ENCODE measurements around the gene TMEM17.
"Not testable (repeated sequence)": the region's sequence is repeated elsewhere in the genome, so short reads cannot be mapped to it uniquely, and the experiment has no call there.

TMEM17 gene

DNA sequence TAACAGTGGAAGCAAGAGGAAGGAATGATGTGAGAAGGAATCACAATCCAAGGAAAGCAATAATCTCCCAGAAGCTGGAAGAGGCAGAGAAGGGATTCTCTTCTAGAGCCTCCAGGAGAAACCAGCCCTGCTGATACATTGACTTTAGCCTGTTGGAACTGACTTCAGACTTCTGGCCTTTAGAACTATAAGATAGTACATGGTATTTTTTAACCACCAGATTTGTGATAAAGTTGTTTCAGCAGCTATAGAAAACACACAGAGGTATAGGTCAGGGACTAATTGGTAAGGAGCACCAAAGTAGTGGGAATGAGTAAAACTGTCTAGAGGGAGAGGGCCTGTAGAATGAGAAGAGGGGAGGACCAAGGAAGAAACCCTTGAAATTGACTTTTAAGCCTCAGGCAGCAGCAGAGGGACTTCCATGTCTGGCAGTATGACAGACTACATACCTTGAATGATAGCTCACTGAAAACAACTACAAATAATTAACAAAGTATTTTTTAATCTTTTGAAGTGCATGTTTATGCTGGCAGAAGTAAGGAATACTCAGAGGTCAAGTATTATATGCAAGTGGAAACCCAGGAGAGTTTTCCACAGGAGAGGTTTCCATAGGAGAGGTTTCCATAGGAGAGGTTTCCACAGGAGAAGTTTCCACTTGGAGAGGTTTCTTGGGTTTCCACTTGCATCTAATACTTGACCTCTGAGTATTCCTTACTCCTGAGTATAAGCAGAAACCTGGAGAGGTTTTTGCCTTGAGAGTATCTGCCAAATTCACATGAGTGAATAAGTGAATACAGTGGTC, 33.8 kb upstream of the TMEM17 start:
- TF ChIP-seq, protein P1, sequence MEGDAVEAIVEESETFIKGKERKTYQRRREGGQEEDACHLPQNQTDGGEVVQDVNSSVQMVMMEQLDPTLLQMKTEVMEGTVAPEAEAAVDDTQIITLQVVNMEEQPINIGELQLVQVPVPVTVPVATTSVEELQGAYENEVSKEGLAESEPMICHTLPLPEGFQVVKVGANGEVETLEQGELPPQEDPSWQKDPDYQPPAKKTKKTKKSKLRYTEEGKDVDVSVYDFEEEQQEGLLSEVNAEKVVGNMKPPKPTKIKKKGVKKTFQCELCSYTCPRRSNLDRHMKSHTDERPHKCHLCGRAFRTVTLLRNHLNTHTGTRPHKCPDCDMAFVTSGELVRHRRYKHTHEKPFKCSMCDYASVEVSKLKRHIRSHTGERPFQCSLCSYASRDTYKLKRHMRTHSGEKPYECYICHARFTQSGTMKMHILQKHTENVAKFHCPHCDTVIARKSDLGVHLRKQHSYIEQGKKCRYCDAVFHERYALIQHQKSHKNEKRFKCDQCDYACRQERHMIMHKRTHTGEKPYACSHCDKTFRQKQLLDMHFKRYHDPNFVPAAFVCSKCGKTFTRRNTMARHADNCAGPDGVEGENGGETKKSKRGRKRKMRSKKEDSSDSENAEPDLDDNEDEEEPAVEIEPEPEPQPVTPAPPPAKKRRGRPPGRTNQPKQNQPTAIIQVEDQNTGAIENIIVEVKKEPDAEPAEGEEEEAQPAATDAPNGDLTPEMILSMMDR (IDR thresholded peaks at IDR 0.05; ENCODE audit: low read depth, low read length) = no peak
- DNase-seq (ENCODE audit: low read depth in 2 of 2) = no peak
- H3K4me3 ChIP-seq (replicated peaks in 1 of 2; ENCODE audit: low read depth in 2 of 2, low read length in 2 of 2) = no peak overlapping the region

DNA sequence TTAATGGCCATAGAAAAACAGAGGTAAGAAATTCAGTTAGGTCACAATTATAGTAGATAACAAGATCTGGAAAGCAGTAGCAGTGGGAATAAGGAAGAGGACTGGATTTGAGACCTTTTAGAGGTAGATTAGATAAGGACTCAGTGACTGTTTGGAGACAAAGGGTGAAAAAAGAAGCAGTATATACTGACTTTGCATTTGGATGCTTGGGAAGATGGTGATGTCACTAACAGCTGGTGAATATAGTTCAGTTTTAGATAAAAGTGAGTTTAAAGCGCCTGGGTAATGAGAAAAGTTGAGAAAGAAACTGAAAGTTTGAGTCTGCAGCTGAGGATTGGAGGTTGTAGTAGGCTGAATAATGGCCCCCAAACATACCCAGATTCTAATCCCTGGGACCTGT, 32.8 kb upstream of the TMEM17 start:
- DNase-seq (ENCODE audit: low read depth in 2 of 2) = no peak
- no peak overlapping the region for H3K4me3 ChIP-seq (replicated peaks in 1 of 2; ENCODE audit: low read depth in 2 of 2, low read length in 2 of 2)
- TF ChIP-seq, protein P1 (IDR thresholded peaks at IDR 0.05; ENCODE audit: low read depth, low read length) = no peak

DNA sequence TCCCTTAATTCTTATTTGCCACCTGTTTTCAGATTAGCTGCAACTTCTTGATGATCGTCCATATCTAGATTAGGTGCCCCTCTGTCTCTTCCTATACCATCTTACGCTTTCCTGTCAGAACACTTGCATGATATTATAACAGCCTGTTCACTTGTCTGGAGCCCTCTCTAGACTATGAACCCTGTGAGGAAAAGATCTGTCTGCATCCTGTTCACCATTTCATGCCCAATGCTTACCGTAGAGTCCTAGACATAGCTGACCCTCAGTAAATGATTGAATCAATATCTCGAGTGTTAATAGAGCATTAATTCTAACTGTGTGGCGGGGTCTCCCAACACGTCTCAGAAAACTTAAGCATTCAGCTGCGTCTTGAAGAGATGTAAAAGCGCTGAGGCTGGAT, 31.8 kb upstream of the TMEM17 start:
- DNase-seq (ENCODE audit: low read depth in 2 of 2) = no peak
- TF ChIP-seq, protein P1 (IDR thresholded peaks at IDR 0.05; ENCODE audit: low read depth, low read length) = no peak
- H3K4me3 ChIP-seq (replicated peaks in 1 of 2; ENCODE audit: low read depth in 2 of 2, low read length in 2 of 2) = no peak overlapping the region

DNA sequence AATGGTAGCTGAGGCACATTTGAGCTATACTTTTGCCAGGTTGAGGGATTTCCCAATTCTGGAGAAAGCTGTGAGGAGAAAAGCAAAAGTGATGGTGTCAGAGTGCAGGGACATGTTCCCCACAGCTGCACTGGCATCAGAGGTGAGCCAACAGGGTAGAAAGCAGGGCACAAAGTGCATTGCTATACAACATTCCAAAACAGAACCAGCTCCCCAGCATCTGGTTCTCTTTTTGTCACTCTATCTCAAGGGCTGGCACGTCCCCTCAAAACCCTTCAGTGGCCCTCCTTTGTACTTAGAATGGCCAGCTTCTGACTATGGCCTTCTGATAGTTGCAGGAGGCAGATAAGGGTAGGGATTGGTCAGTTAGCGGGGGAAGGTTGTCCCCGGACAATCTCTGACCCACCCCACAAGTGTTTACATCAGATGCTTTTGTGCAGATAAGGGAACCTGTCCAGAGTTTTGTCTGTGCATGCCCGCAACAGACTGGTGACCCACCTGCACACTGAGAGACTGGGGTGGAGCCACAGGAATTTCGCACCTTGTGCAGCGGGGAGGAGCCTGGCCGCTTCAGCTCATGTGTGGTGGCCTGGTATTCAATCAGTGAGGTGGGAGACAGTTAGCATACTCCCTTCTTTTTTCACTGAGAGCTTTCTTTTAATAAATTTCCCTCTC, 31.0 kb upstream of the TMEM17 start:
- TF ChIP-seq, protein P1 (IDR thresholded peaks at IDR 0.05; ENCODE audit: low read depth, low read length) = no peak
- DNase-seq (ENCODE audit: low read depth in 2 of 2) = no peak
- no peak overlapping the region for H3K4me3 ChIP-seq (replicated peaks in 1 of 2; ENCODE audit: low read depth in 2 of 2, low read length in 2 of 2)

DNA sequence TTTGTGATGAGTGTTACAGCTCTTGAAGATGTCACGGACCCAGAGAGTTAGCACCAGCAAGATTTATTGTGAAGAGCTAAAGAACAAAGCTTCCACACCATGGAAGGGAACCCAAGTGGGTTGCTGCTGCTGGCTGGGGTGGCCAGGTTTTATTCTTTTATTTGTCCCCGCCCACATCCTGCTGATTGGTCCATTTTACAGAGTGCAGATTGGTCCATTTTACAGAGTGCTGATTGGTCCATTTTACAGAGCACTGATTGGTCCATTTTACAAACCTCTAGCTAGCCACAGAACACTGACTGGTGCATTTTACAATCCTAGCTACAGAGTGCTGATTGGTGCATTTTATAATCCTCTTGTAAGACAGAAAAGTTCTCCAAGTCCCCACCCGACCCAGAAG, 29.5 kb upstream of the TMEM17 start:
- H3K4me3 ChIP-seq (replicated peaks in 1 of 2; ENCODE audit: low read depth in 2 of 2, low read length in 2 of 2); DNase-seq (ENCODE audit: low read depth in 2 of 2): not testable (repeated sequence)

DNA sequence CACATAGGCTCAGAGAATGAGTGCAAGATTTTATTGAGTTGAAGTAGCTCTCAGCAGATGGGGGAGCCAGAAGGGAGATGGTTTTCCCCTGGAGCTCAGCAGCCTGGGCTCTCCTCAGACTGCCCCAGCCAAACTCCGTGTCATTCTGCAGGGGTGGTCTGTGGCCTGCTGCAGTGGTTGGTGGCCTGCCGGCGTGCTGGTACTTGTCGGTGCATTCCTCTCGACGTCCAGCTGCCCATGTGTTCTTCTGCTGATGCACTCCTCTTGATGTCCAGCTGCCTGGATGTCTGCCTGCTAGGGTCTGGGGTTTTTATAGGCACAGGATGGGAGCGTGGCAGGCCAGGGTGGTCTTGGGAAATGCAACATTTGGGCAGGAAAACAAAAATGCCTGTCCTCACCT, 25.6 kb upstream of the TMEM17 start:
- H3K4me3 ChIP-seq (replicated peaks in 1 of 2; ENCODE audit: low read depth in 2 of 2, low read length in 2 of 2) = no peak overlapping the region
- TF ChIP-seq, protein P1 (IDR thresholded peaks at IDR 0.05; ENCODE audit: low read depth, low read length) = no peak
- DNase-seq (ENCODE audit: low read depth in 2 of 2) = no peak

DNA sequence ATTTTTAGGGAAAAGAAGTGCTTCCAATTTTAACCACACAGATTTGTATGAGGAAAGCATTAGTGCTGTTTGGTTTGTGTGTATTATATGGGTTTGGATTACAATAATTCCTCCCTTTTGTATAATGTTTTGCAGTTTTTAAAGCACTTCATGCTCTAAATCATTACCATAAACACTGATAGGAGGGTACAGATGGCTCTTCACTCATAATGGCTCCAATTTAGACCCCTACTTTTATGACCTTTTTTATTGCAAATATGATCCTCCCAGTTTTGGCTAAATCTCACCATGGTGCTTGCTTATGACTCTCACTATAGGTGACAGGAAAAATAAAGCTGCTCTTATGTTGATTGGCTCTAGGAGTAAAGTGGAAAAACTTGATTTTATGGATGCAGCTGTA, 23.8 kb upstream of the TMEM17 start:
- H3K4me3 ChIP-seq (replicated peaks in 1 of 2; ENCODE audit: low read depth in 2 of 2, low read length in 2 of 2) = no peak overlapping the region
- TF ChIP-seq, protein P1 (IDR thresholded peaks at IDR 0.05; ENCODE audit: low read depth, low read length) = no peak
- no peak for DNase-seq (ENCODE audit: low read depth in 2 of 2)
